Mesenchymal stem cell (in vitro differentiated cells and primary cell): Measurements from ENCODE around the gene FBXW11.

Experiments used
- DNase-seq: peaks from one replicate; pipeline ENCODE4 v3.0.0-alpha.2; 2013
- H2AFZ ChIP-seq: one replicate; pipeline ENCODE4 v1.6.1; 2013; ENCODE audit warnings: low read depth, mild to moderate bottlenecking, control low read depth, inconsistent platforms, low read length, moderate library complexity
- H2AK5ac ChIP-seq: 2 replicates; pipeline ENCODE4 v1.6.1; 2013; ENCODE audit warnings: low read length, moderate library complexity, mild to moderate bottlenecking, inconsistent platforms; ENCODE audit not compliant: severe bottlenecking
- H2BK120ac ChIP-seq: one replicate; pipeline ENCODE4 v1.6.1; 2013; ENCODE audit warnings: low read depth, mild to moderate bottlenecking, inconsistent platforms, low read length, moderate library complexity
- H2BK12ac ChIP-seq, 2 experiments: one replicate each; pipeline ENCODE4 v1.6.1; 2013; ENCODE audit warnings: inconsistent platforms in 2 of 2, low read length in 2 of 2, mild to moderate bottlenecking in 2 of 2, moderate library complexity in 2 of 2, control low read depth in 1 of 2
- H2BK15ac ChIP-seq: one replicate; pipeline ENCODE4 v1.6.1; 2013; ENCODE audit warnings: mild to moderate bottlenecking, low read depth, inconsistent platforms; ENCODE audit not compliant: poor library complexity, severe bottlenecking
- H2BK5ac ChIP-seq: 2 replicates; pipeline ENCODE4 v1.6.1; 2013; ENCODE audit warnings: low read depth, mild to moderate bottlenecking, low read length, control low read depth, inconsistent platforms; ENCODE audit not compliant: poor library complexity, severe bottlenecking
- H3K14ac ChIP-seq, 2 experiments: one replicate each; pipeline ENCODE4 v1.6.1; 2013; ENCODE audit warnings: inconsistent platforms in 2 of 2, low read length in 2 of 2, control low read depth in 1 of 2, mild to moderate bottlenecking in 1 of 2, moderate library complexity in 1 of 2
- H3K18ac ChIP-seq, 2 experiments: one replicate each; pipeline ENCODE4 v1.6.1; 2013; ENCODE audit warnings: inconsistent platforms in 2 of 2, low read length in 2 of 2, control low read depth in 1 of 2, low read depth in 1 of 2, mild to moderate bottlenecking in 1 of 2
- H3K23ac ChIP-seq, 2 experiments: one replicate each; pipeline ENCODE4 v1.6.1; 2013; ENCODE audit warnings: inconsistent platforms in 2 of 2, low read length in 2 of 2, mild to moderate bottlenecking in 2 of 2, moderate library complexity in 2 of 2, control low read depth in 1 of 2
- H3K27ac ChIP-seq: 2 replicates; pipeline ENCODE4 v1.5.1; 2013; ENCODE audit warnings: mild to moderate bottlenecking, moderate library complexity, low read length, control low read depth, inconsistent platforms; ENCODE audit not compliant: poor library complexity, severe bottlenecking
- H3K27me3 ChIP-seq, 2 experiments: 2 replicates each; pipeline versions ENCODE4 v1.6.1 to v1.7.0; 2013; ENCODE audit warnings: low read length in 2 of 2, mild to moderate bottlenecking in 2 of 2, moderate library complexity in 2 of 2, control low read depth in 1 of 2, inconsistent platforms in 1 of 2; ENCODE audit not compliant: control insufficient read depth in 1 of 2, insufficient read depth in 1 of 2
- H3K36me3 ChIP-seq, 2 experiments: 2 replicates each; pipeline versions ENCODE4 v1.6.1 to v1.7.0; 2013; ENCODE audit warnings: low read length in 2 of 2, control low read depth in 1 of 2, inconsistent platforms in 1 of 2, low read depth in 1 of 2, mild to moderate bottlenecking in 1 of 2; ENCODE audit not compliant: insufficient read depth in 2 of 2, control insufficient read depth in 1 of 2
- H3K4ac ChIP-seq, 2 experiments: one replicate each; pipeline ENCODE4 v1.6.1; 2013; ENCODE audit warnings: inconsistent platforms in 2 of 2, low read length in 2 of 2, mild to moderate bottlenecking in 2 of 2, moderate library complexity in 2 of 2, control low read depth in 1 of 2, low read depth in 1 of 2
- H3K4me1 ChIP-seq: 2 replicates; pipeline ENCODE4 v1.6.1; 2013; ENCODE audit warnings: low read depth, low read length, control low read depth; ENCODE audit not compliant: control insufficient read depth, insufficient read depth
- H3K4me2 ChIP-seq: 2 replicates; pipeline ENCODE4 v1.6.1; 2013; ENCODE audit warnings: low read length, mild to moderate bottlenecking, inconsistent platforms; ENCODE audit not compliant: poor library complexity, severe bottlenecking
- H3K4me3 ChIP-seq, 2 experiments: 2 replicates each; pipeline versions ENCODE4 v1.5.1 to v1.7.0; 2013; ENCODE audit warnings: low read length in 2 of 2, mild to moderate bottlenecking in 2 of 2, control low read depth in 1 of 2, low read depth in 1 of 2; ENCODE audit not compliant: insufficient read depth in 1 of 2
- H3K79me1 ChIP-seq: replicated peaks from 2 replicates; pipeline ENCODE4 v1.6.1; 2013; ENCODE audit warnings: mild to moderate bottlenecking, control low read depth, low read length, inconsistent platforms; ENCODE audit not compliant: poor library complexity, severe bottlenecking
- H3K9ac ChIP-seq: 2 replicates; pipeline ENCODE4 v1.7.0; 2013; ENCODE audit warnings: mild to moderate bottlenecking, low read length, moderate library complexity
- H3K9me3 ChIP-seq: 2 replicates; pipeline ENCODE4 v1.7.0; 2013; ENCODE audit warnings: mild to moderate bottlenecking, low read length; ENCODE audit not compliant: control insufficient read depth
- H4K8ac ChIP-seq: one replicate; pipeline ENCODE4 v1.6.1; 2013; ENCODE audit warnings: inconsistent platforms, mild to moderate bottlenecking, low read length, moderate library complexity
- H4K91ac ChIP-seq: one replicate; pipeline ENCODE4 v1.6.1; 2013; ENCODE audit warnings: mild to moderate bottlenecking, low read length, inconsistent platforms
- WGBS: methylation state at CpG from one replicate; pipeline ENCODE4 v1.1.7; 2013; ENCODE audit warnings: mixed read lengths; 5-methylcytosine and 5-hydroxymethylcytosine counted together

FBXW11 gene

GRCh38 chr5:171931163-171931562 is 75.3 kb downstream of the FBXW11 start:
- WGBS = 97% methylated on average over 2 of the region's 2 CpGs
- Histone ChIP-seq H3K9ac (no peak overlapping the region), H3K4me3 (no peak overlapping the region), H3K79me1 (peaks cover 9% of the 10 kb centered on the region), H2BK120ac (no peak overlapping the region), H3K4me2 (no peak overlapping the region), H3K23ac (no peak overlapping the region), H2BK15ac (no peak overlapping the region), H3K18ac (no peak overlapping the region), H3K9me3 (peaks cover 5% of the 10 kb centered on the region), H2BK5ac (no peak overlapping the region), H4K91ac (no peak overlapping the region), H3K4ac (no peak overlapping the region), H3K27ac (no peak overlapping the region), H3K4me1 (peaks cover 3% of the 10 kb centered on the region), H4K8ac (no peak overlapping the region), H2BK12ac (no peak overlapping the region), H2AFZ (no peak overlapping the region), H3K27me3 (no peaks in the 10 kb centered on the region), H3K14ac (no peak overlapping the region), H3K36me3 (peaks cover 3 to 7% of the 10 kb centered on the region in 2 experiments), H2AK5ac (no peak overlapping the region)
- DNase-seq = no peak

GRCh38 chr5:171927345-171927941 is 79.0 kb downstream of the FBXW11 start:
- Histone ChIP-seq H4K8ac (no peak overlapping the region), H3K9ac (no peak overlapping the region), H3K4me2 (no peak overlapping the region), H3K9me3 (no peaks in the 10 kb centered on the region), H3K4me3 (no peak overlapping the region), H2AK5ac (no peak overlapping the region), H4K91ac (no peak overlapping the region), H2BK12ac (no peak overlapping the region), H3K36me3 (peaks cover 3 to 6% of the 10 kb centered on the region in 2 experiments), H2BK5ac (no peak overlapping the region), H3K4ac (no peak overlapping the region), H2AFZ (no peak overlapping the region), H2BK120ac (no peak overlapping the region), H3K14ac (no peak overlapping the region), H3K27ac (no peak overlapping the region), H3K18ac (no peak overlapping the region), H3K23ac (no peak overlapping the region), H3K79me1 (peaks cover 19% of the 10 kb centered on the region), H2BK15ac (no peak overlapping the region), H3K27me3 (no peaks in the 10 kb centered on the region), H3K4me1 (peaks cover 11% of the 10 kb centered on the region)
- DNase-seq = peak; percentile 34
- WGBS = 90% methylated on average over 3 of the region's 3 CpGs

- no peak for DNase-seq
- H3K4me3 ChIP-seq = no peak overlapping the region
- no peak overlapping the region for H3K14ac ChIP-seq
- no peaks in the 10 kb centered on the region for H3K9me3 ChIP-seq
- no peak overlapping the region for H2AFZ ChIP-seq
- no peak overlapping the region for H4K8ac ChIP-seq
- WGBS = 80% methylated on average over 8 of the region's 8 CpGs
- peaks cover 11% of the 10 kb centered on the region for H3K4me1 ChIP-seq
- no peak overlapping the region for H2BK12ac ChIP-seq
- no peak overlapping the region for H2BK120ac ChIP-seq
- H3K23ac ChIP-seq = no peak overlapping the region
- H2BK15ac ChIP-seq = no peak overlapping the region
- H3K18ac ChIP-seq = peak overlapping the region in 1 of 2 experiments; percentile 43
- no peak overlapping the region for H2AK5ac ChIP-seq
- H3K4me2 ChIP-seq = no peak overlapping the region
- no peak overlapping the region for H4K91ac ChIP-seq
- no peak overlapping the region for H2BK5ac ChIP-seq
- H3K27me3 ChIP-seq = no peaks in the 10 kb centered on the region
- H3K4ac ChIP-seq = no peak overlapping the region
- H3K79me1 ChIP-seq = peaks cover 16% of the 10 kb centered on the region
- no peak overlapping the region for H3K27ac ChIP-seq
- H3K36me3 ChIP-seq = peaks cover 0 to 6% of the 10 kb centered on the region in 2 experiments
- H3K9ac ChIP-seq = no peak overlapping the region
These were observed 80.1 kb downstream of the FBXW11 start for GRCh38 chr5:171926311-171926710.

GRCh38 chr5:171924493-171925122 is 81.8 kb downstream of the FBXW11 start:
- no peak overlapping the region for H3K4me3 ChIP-seq
- H3K23ac ChIP-seq = no peak overlapping the region
- H3K9ac ChIP-seq = no peak overlapping the region
- H4K91ac ChIP-seq = peak overlapping the region; percentile 61
- H3K27me3 ChIP-seq = no peaks in the 10 kb centered on the region
- H3K36me3 ChIP-seq = peaks cover 0 to 6% of the 10 kb centered on the region in 2 experiments
- H3K4me2 ChIP-seq = no peak overlapping the region
- no peak overlapping the region for H3K27ac ChIP-seq
- H3K14ac ChIP-seq = no peak overlapping the region
- peaks cover 19% of the 10 kb centered on the region for H3K79me1 ChIP-seq
- WGBS = 81% methylated on average over 24 of the region's 25 CpGs
- H3K4me1 ChIP-seq = peaks cover 11% of the 10 kb centered on the region
- peak overlapping the region; percentile 85 for H4K8ac ChIP-seq
- no peak overlapping the region for H2BK12ac ChIP-seq
- H2BK120ac ChIP-seq = no peak overlapping the region
- no peak overlapping the region for H2AFZ ChIP-seq
- no peaks in the 10 kb centered on the region for H3K9me3 ChIP-seq
- no peak overlapping the region for H2AK5ac ChIP-seq
- H2BK5ac ChIP-seq = no peak overlapping the region
- peak overlapping the region in 1 of 2 experiments; percentile 62 for H3K18ac ChIP-seq
- no peak overlapping the region for H3K4ac ChIP-seq
- no peak overlapping the region for H2BK15ac ChIP-seq
- no peak for DNase-seq
